Right forelimb (tissue), 1 donor: ENCODE data around the gene EIF2B5.

Experiments
- DNase-seq: peaks from one replicate; pipeline ENCODE4 v3.0.0-alpha.2; 2018

The EIF2B5 gene

DNA sequence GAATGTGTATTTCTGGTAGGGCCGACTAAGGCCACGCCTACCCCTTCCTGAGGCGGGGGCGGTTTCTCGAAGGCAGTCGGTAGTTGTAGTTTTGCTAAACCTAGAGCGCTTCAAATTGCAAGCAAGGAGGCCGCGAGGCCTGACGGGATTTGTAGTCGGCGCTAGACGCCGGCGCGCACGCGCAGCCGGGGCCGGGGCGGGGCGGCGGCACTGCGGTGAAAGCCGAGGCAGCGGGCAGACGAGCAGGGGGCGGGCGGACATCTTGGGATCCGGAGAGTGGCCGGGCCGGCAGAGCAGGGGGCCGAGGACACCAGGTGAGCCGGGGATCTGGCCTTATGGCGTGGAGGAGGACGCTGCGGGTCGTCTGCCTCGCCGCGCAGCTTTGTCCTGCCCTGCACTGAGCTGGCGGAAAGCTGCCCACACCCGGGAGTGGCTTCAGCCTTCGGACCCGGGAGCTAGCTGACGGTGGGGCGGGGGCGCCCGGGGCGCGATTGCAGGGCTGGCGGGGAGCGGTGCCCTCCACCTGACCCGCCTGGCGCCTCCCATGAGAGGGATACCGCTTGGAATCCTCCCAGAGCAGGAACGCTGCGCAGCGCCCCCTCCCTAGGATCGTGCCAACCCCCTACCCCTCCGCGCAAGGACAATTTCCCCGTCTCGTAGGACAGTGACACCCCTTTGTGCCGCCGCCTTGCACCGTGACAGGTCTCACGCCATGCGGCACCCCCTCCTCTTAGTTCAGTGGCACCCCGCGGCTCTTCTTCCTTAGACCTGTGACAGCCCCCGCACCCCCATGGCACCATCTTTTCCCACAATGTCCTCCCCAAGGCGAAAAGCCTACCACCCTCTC lies 39.7 kb downstream of the EIF2B5 start, which contains the start of gene AP2M1:
AP2M1 (plus strand) TSS at position 210 of the 847 bp plus-strand sequence. CDS start 2,139 bp downstream, outside the sequence.
- peak; percentile 99 for DNase-seq

GRCh38 chr3:184175506-184175905 lies 40.3 kb downstream of the EIF2B5 start:
- DNase-seq: no peak

GRCh38 chr3:184175981-184176376 lies 40.8 kb downstream of the EIF2B5 start:
- DNase-seq: no peak

DNA sequence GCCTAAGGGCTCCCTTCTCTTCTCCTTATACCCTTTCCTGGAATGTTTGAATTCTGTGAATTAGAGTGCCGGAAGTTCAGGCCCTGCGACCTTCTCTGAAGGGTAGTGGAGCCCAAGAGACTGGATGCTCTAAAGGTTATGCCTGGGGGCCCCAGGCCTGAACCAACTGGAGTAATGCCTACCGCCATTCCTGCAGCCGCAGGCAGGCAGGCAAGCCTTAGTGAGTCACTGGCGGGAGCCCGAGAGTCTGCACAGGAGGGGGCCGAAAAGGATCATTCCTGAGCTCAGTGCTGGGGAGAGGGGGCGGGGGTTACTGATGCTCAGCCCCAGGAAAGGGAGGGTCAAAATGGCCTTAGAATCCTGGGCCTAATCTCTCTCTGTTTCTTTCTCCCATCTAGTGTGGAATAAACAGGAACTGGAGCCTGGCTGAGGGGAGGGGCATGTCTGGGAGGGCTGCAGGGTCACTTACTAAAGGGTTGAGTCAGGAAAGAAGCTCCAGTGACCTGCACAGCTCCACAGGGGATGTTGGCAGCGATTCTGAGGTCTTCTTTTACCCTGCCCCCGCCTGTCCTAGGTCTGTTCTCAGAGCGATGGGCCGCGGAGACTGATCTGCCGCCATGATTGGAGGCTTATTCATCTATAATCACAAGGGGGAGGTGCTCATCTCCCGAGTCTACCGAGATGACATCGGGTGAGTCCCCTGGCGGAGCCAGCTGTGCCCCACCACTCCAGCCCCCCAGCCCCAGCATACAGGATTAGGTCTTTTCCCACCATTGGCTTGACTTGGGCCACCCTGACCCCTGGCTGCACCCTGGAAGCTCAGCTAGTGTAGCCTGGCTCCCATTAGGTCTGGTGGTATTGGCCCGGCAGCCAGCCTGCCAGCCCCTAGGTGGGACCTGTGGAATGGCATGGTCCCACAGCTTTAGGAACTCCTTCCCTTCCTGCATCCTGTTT lies 41.5 kb downstream of the EIF2B5 start:
- peak; percentile 62 for DNase-seq

- no peak for DNase-seq
Observed at GRCh38 chr3:184177331-184177731, 42.2 kb downstream of the EIF2B5 start.

DNA sequence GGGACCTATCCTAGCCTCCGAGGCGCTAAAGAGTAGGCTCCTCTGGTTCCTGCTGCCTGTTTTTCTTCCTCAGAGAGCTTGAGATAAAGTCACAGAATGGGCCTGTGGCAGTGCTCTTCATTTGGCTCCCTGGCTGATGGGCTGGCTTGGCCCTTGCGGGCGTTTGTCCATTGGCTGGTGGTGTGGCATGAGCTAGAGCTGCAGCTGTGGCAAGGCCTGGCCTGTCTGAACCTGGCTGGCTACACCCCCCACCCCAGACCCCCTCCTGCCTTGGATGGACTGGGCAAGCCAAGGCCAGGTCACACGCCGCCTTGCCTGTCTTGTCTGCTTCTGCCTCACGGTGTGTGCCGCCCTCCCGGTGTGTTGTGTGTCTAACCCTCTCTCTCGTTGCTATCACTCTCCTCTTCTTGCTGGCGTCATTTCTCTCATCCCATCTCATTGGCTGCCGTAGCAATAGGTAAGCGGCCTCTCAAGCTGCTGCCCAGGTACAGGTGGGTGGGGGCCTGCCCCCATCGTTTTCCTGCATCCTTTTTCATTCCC lies 42.7 kb downstream of the EIF2B5 start:
- no peak for DNase-seq

DNA sequence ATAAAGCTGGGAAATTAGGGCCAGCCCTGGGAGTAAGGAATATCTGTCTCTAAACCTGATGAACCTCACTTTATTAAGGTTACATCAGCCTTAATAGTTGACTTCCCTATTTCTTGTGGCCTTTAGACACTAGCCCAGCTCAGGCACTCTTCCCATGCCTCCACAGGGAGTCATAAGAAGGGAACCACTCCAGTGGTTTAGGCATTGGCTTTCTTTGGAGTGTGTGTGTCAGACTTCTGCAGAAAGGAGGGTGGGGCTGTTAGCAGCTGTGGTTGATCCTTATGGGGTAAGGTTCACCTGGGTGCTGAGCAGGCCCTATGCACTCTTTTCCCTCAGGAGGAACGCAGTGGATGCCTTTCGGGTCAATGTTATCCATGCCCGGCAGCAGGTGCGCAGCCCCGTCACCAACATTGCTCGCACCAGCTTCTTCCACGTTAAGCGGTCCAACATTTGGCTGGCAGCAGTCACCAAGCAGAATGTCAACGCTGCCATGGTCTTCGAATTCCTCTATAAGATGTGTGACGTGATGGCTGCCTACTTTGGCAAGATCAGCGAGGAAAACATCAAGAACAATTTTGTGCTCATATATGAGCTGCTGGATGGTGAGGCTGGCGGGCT lies 43.5 kb downstream of the EIF2B5 start:
- no peak for DNase-seq

DNA sequence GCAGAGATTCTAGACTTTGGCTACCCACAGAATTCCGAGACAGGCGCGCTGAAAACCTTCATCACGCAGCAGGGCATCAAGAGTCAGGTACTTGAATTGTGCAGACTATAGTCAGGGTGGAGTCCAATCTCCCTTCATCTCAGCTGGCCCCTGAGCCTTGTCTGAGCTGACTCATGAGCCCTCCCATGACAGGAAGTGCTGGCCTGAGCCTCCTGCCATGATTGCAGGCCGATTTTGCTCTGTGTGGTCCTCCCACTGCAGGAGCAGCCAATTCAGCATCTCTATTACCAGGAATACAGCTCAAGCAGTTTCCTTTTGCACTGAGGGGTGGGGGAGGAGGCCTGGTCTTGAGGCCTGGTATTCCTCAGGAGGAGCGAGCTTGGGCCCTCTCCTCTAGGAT lies 45.0 kb downstream of the EIF2B5 start:
- no peak for DNase-seq

GRCh38 chr3:184181596-184181995 lies 46.4 kb downstream of the EIF2B5 start:
- DNase-seq: no peak

DNA sequence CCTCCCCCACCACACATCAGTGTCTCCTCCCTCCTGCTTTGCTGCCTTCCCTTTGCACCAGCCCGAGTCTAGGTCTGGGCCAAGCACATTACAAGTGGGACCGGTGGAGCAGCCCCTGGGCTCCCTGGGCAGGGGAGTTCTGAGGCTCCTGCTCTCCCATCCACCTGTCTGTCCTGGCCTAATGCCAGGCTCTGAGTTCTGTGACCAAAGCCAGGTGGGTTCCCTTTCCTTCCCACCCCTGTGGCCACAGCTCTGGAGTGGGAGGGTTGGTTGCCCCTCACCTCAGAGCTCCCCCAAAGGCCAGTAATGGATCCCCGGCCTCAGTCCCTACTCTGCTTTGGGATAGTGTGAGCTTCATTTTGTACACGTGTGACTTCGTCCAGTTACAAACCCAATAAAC lies 48.5 kb downstream of the EIF2B5 start:
- no peak for DNase-seq

DNA sequence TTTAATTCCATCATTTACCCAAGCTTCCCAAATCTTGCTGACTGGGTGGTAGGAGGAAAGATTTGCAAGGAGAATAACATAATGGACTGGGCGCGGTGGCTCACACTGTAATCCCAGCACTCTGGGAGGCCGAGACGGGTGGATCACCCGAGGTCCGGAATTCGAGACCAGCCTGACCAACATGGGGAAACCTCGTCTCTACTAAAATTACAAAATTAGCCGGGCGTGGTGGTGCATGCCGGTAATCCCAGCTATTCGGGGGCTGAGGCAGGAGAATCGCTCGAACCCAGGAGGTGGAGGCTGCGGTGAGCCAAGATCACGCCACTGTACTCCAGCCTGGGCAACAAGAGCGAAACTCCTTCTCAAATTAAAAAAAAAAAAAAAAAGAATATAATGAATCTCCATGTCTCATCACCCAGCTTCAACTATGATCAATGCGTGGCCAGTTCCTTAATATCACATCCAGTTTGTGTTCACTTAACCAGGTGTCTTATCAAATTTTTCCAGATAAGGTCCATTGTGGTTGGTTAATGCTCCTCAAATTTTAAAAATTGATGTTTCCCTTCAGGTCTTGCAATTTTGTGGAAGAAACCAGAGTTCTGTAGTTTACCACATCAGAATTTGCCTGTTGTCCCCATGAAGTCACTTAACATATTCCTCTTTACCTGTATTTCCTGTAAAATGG lies 49.5 kb downstream of the EIF2B5 start:
- DNase-seq: no peak

DNA sequence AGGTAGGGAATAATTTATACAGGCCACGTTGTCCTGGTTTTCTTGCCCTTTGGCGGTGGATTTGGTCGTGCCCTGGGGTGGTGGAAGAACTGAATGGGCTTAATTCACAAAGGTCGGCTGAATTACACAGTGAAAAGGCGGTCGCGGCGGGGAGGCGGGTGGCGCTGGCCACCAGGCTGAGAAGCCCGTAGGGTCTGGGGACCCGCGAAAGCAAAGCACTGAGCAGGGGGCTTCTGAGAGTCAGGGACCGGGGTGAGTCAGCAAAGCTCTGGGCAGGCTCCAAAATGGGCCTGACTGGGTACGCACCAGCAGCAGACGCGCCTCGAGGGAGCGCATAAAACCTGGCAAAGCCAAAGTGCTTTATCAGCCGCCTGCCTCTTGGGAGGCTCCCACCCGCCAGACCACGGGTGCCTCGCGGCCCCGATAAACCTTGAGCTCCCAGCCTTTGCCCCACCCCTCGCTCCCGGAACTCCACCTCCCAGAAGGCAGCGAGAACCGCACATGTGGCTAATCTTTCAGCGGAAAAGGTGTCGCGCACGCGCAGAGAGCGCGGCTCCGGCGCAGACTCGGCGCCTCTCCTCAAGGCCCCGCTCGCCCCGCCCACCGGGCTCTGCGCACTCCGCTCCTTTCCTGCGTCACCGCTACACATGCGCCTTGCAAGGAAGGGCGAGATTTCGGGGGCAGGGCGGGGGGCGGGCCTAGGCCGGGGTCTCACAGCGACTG lies 50.5 kb downstream of the EIF2B5 start:
- DNase-seq: peak; percentile 100

DNA sequence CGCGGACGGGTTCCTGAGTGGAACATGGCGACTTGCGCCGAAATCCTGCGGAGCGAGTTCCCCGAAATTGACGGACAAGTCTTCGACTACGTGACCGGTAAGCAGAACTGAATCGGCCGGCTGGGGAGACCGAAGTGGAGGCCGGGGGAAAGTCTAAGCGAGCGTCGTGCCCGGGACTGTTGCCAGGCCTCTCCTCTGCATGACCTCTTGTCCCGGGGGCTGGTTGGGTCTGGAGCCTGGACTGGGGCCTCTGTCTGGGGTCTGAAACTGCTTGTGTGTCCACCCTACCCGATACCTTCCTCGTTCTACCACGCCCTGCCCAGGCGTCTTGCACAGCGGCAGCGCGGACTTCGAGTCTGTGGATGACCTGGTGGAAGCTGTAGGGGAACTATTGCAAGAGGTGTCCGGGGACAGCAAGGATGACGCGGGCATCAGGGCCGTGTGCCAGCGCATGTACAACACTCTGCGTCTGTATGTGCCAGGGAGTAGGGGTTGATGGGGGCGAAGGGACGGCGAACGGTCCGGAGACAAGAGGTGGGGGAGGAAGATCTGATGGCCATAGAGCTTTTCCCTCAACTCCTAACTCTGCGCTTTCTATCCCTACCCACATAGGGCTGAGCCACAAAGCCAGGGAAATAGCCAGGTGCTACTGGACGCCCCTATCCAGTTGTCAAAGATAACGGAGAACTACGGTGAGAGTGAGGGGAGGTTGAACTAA lies 51.2 kb downstream of the EIF2B5 start, which contains the start of gene ABCF3:
ABCF3 (plus strand) TSS at position 16 of the 718 bp plus-strand sequence; CDS start at position 25, 9 bp downstream.
- no peak for DNase-seq

- no peak for DNase-seq
Observed at GRCh38 chr3:184186902-184187207, 51.7 kb downstream of the EIF2B5 start.

DNA sequence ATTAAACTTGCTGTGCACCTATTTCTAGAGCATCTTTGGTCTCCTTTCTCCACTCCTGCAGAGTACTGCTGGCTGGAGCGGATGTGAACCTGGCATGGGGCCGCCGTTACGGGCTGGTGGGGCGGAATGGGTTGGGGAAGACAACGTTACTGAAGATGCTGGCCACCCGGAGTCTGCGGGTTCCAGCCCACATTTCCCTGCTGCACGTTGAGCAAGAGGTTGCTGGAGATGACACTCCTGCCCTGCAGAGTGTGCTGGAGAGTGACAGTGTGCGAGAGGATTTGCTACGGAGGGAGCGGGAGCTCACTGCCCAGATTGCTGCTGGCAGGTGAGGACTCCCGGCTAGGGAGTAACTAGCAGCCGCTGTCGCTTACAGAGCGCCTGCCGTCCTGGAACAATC lies 52.9 kb downstream of the EIF2B5 start:
- DNase-seq: no peak

- DNase-seq: no peak
Observed at GRCh38 chr3:184189421-184189820, 54.3 kb downstream of the EIF2B5 start.

DNA sequence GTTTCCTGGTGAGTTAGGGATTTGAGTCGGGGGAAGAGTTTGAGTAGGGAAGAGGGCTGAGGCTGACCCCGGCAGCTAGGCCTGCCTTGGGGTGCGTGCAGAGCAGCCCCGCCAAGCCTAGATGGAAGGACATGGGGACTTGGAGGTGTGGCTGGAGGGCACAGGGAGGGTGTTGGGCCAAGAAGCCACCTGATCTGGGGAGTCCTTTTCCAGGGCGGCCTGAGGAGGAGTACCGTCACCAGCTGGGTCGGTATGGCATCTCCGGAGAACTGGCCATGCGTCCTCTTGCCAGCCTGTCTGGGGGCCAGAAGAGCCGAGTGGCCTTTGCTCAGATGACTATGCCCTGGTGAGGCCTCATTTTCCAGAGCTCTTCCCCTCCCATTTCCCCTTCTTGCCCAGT lies 57.7 kb downstream of the EIF2B5 start:
- no peak for DNase-seq

GRCh38 chr3:184193991-184194539 lies 58.9 kb downstream of the EIF2B5 start:
- DNase-seq: no peak
